Stimulated activated CD8-positive, alpha-beta memory T cell treated with anti-CD3 and anti-CD28 coated beads, Interleukin-15, amount 100 ng/mL, for 24 hours (primary cell): ENCODE results near the gene ERRFI1.

Source experiments
- DNase-seq: peaks from one replicate; pipeline ENCODE4 v3.0.0-alpha.2; 2020; ENCODE audit warnings: low read depth

The ERRFI1 gene

GRCh38 chr1:8003438-8004112 lies 22.5 kb downstream of the ERRFI1 start:
- DNase-seq = no peak

DNA sequence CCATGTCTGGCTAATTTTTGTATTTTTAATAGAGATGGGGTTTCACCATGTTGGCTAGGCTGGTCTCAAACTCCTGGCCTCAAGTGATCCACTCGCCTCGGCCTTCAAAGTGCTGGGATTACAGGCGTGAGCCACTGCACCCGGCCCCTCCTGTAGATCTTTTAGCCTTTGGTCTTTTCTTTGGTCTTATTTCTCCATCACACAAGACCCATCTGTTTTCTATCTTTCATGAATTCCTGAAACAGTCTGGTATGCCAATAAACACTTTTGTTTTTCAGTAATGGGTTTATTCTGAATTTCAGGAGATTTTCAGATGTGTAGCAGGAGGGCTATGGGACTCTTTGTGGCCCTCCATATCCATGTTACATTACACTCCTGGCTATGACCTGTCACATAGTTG lies 23.2 kb downstream of the ERRFI1 start:
- DNase-seq = no peak

GRCh38 chr1:8002329-8002910 lies 23.7 kb downstream of the ERRFI1 start:
- DNase-seq = no peak

- DNase-seq = no peak
Measured at GRCh38 chr1:7995437-7995836, 30.7 kb downstream of the ERRFI1 start.

- no peak for DNase-seq
Measured at GRCh38 chr1:7994827-7995226, 31.3 kb downstream of the ERRFI1 start.

GRCh38 chr1:7993593-7994479 lies 32.3 kb downstream of the ERRFI1 start:
- DNase-seq = no peak

DNA sequence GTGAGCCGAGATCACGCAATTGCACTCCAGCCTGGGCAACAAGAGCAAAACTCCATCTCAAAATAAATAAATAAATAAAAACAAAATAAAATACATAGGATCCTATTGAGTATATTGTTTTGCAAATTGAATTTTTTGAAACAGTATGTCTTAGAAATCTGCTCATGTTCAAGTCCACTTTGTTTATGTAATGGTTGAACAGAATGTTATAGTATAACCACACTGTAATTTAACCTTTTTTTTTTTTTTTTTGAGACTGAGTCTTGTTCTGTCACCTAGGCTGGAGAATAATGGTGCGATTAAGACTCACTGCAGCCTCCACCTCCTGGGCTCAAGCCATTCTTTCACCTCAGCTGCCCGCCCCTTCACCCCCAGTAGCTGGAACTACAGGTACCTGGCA lies 33.2 kb downstream of the ERRFI1 start:
- no peak for DNase-seq

- DNase-seq = no peak
Measured at GRCh38 chr1:7991504-7992440, 34.3 kb downstream of the ERRFI1 start.

GRCh38 chr1:7989762-7990428 lies 36.2 kb downstream of the ERRFI1 start:
- DNase-seq = no peak

DNA sequence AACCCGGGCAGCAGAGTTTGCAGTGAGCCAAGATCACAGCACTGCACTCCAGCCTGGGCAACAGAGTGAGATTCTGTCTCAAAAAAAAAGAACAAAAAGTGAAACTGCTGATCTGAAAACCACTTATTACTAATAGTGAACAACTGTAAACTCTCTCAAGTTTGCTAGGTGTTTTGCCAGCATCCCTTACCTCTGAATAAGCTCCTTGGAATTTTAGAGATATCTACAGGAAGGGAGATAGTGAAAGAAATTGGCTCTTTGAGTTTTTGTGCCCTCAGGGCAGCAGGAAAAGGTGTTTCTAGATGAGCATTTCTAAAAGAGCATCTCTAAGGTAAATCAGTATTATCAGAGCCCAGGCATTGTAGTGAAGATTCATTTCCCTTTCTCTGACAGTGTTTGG lies 37.5 kb downstream of the ERRFI1 start:
- no peak for DNase-seq

- DNase-seq = no peak
Measured at GRCh38 chr1:7987528-7987927, 38.6 kb downstream of the ERRFI1 start.

DNA sequence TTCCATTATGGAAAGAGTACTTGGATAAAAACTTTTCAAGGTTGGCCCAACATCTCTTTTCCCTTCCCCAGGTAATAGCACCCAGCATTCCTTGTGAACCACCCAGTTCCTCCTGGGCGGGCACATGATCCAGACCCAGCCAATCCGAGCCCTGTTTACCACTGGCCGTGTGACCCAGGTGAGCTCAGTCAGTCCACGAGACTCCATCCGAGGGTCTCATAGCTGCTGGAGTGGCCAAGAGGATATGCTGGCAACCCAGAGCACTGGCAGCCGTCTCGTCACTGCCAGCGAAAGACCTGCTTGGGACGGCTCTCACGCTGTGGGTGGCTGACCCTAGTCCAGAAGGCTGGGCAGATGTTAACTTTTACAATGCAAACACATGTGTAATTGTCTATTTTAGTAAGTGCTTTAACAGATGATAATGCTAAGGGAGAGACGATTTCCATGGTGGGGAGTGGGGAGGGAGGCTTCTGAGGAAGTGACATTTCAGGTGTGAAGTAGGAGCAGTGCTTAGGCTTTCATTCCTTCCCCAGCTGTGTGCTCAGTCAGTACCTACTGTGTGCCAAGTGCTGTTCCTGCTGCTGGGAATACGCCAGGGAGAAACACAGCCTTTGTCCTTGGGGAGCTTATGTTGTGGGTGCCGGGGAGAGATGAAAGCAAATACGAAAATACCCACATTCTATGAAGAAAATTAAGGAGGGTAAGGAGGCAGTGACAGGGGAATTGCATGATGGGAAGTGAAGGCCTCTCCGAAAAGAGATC lies 40.1 kb downstream of the ERRFI1 start:
- DNase-seq = no peak

DNA sequence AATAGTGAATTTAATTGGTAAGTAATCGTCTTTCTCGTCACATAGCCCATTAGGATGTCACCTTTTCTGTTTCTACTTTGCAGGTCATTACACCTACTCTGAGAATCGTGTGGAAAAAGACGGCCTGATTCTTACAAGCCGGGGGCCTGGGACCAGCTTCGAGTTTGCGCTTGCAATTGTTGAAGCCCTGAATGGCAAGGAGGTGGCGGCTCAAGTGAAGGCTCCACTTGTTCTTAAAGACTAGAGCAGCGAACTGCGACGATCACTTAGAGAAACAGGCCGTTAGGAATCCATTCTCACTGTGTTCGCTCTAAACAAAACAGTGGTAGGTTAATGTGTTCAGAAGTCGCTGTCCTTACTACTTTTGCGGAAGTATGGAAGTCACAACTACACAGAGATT lies 41.3 kb downstream of the ERRFI1 start:
- DNase-seq = no peak

GRCh38 chr1:7983086-7983778 lies 42.9 kb downstream of the ERRFI1 start:
- DNase-seq = no peak

GRCh38 chr1:7980984-7981383 lies 45.1 kb downstream of the ERRFI1 start:
- no peak for DNase-seq

DNA sequence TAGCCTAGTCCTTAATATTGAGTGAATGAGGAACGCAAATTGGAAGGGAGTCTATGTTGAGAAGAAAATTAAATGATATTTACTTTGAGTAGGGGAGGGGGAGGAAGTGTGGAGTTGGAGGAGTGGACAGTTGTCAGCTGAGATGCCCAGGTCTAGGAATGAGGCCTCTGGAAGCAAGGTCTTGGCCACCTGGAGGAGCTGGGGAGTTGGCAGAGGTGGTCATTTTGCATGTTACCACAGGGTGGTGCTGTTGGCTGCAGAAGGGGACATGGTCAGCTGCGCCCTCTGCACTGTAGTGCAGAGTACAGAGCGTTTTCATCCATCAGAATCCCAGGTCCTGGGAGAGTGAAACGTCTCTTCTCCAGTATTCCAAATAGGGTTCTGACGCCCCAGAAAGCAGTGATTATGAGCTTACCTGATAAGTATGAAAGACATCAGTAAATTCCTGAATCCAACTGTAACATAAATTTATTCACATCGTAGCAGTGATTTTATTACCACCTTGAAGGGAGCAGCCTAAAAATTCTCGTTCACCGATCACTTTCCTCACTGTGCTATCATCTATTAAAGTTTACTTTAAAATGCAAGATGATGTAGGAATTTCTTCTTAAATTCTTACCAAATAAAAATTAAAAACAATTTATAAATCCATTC lies 50.8 kb downstream of the ERRFI1 start:
- no peak for DNase-seq

DNA sequence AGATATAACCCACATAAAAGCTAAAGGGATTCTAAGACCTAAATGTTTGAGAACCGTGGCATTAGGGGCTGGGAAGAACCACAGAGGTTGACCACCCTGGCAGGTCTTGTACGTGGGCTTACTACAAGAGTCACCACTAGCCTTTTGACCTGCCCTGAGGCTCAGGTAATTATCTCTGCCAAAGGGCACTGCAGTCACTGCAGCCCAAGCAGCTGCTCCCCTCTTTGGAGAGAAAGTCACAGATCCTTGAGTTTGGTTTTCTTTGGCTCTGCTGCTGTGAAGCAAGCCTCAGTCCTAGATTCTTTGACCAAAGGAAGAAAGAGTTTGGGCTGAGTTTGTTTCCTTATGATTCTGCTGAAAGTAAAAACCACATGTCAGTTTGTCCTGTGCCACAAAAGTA lies 53.0 kb downstream of the ERRFI1 start:
- DNase-seq = no peak

- DNase-seq = no peak
Measured at GRCh38 chr1:7972285-7972684, 53.8 kb downstream of the ERRFI1 start.

DNA sequence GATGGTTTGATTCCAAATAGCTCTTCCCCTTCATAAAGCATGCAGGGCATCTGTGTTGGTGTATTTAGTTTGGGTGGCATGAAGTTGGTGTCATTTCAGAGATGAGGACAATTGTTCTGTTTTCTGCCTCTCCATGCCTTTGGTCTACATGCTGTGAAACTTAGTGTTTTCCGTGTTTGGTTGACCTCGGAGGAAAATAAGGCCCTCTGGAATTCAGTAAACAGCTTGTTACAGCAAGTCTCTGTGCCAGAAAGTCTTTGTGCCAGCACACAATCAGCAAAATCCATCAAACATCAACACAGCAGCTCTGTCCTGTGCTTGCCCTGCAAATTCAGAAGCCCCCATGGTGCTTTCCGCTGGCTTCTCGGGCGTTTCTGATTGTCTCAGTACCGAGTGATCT lies 55.1 kb downstream of the ERRFI1 start:
- DNase-seq = no peak

- no peak for DNase-seq
Measured at GRCh38 chr1:7970246-7970645, 55.9 kb downstream of the ERRFI1 start.
